HG03439 (cell line): Measurements from ENCODE around the gene FSCN2.

Experiments
- ATAC-seq: cut with Tn5 transposase; IDR thresholded peaks from one replicate; pipeline ENCODE4 v1.9.1; 2021; ENCODE audit warnings: mild to moderate bottlenecking, moderate library complexity; ENCODE audit not compliant: unreplicated experiment

The FSCN2 gene

DNA sequence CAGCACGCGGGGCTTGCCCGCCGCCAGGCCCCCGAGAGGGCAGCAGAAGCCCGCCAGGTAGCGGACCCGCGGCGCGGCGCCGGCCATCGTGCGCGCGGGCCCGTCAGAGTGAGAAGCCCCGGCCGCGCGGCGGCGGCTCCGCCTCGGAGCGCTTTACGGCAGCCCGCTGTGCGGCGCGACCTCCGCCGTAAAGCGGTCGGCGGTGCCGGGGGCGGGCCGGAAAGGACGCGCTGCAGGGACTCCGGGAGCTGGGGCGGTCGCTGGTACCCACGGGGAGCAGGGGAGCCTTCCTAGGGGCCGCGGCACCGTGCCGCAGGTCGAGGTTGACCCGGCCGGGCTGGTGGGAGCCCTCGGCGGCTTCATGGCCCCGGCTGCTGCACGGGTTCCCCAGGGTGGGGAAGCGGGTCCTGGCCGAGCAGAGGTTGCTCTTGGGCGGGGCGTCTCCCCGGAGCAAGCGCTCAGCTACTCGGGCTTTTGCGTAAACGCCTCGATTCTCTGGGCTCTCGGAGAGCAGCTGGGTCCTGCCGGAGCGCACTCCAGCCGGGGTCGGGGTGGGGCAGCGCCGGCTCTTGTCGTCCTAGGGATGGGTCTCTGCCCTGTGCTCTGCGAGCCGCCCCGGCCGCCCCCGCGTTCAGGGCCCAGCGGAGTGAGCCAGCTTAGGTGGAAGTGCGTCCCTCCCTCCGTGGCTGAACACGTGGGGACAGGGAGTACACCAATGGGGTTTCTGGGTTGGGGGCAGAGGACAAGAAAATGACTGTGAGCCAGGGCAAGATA, 24.3 kb downstream of the FSCN2 start, which contains the start of gene FAAP100:
FAAP100 (minus strand) TSS at position 110 of the 774 bp plus-strand sequence; CDS start at position 87, 23 bp downstream.
- peak; percentile 49 for ATAC-seq

DNA sequence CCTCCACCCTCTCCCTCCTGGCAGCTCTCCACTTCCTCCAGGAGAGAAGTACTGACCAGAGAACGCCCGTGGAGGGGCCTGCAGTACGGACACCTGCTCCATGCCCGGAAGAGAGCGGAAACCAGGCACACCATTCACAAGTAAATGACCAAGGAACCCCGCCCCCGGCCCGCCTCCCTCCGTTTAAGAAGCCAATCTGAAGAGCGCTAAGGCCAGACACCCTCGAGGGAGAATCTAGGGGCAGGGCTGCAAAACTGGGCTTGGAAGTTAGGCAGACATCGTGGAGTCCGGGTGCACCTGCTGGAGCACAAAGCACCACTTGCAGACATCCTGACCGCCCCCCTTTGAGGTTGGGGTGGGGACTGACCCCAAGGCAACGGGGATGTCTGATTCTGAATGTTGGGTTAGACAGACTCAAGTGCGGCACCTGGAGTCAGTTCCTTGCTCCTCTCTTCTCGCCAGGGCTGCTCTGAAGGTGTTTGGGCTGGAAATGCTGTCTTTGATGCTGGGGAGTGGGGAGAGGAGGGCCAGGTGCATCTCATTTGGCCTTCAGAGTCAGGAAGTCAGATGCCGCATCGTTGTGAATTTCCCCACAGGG, 24.9 kb downstream of the FSCN2 start:
- peak; percentile 29 for ATAC-seq

GRCh38 chr17:81553616-81554181, 25.5 kb downstream of the FSCN2 start:
- ATAC-seq = no peak

- ATAC-seq = no peak
Observed at GRCh38 chr17:81556175-81556691, 28.1 kb downstream of the FSCN2 start.

DNA sequence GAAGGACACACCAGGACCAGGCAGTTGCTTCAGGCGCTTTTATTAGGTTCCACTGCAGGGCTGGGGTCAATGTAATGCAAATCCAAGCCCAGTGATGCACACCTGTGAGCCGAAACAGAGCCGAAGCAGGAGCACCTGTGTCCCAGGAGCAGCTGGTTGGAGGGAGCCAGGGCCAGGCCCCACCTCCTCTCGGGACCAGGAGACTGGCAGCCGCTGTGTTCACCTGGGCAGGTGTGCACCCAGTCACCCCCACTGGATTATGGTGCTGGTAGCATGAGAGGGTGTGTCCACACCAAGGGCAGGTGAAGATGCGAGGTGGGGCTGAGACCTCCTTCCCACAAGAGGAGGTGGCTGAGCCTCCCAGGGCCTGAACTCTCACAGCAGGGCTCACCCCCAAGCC, 28.7 kb downstream of the FSCN2 start:
- ATAC-seq = no peak

- no peak for ATAC-seq
Observed at GRCh38 chr17:81557276-81558114, 29.3 kb downstream of the FSCN2 start.

DNA sequence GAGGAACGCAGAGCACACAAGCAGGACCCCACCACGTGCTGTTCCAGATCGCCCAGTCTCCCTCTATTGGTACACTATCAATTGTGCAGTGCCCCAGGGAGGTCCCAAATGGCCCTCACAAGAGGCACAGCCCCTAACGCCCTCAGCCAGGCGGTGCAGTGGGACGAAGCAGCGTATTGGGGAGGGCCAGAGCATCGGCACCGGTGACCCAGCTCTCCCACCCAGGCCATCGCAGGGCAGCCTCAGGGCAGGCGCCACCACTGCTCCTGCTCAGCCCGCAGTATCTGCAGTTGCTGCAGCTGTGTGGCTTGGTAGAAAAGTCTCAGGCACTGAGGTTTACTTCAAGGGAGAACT, 29.9 kb downstream of the FSCN2 start:
- ATAC-seq = no peak

DNA sequence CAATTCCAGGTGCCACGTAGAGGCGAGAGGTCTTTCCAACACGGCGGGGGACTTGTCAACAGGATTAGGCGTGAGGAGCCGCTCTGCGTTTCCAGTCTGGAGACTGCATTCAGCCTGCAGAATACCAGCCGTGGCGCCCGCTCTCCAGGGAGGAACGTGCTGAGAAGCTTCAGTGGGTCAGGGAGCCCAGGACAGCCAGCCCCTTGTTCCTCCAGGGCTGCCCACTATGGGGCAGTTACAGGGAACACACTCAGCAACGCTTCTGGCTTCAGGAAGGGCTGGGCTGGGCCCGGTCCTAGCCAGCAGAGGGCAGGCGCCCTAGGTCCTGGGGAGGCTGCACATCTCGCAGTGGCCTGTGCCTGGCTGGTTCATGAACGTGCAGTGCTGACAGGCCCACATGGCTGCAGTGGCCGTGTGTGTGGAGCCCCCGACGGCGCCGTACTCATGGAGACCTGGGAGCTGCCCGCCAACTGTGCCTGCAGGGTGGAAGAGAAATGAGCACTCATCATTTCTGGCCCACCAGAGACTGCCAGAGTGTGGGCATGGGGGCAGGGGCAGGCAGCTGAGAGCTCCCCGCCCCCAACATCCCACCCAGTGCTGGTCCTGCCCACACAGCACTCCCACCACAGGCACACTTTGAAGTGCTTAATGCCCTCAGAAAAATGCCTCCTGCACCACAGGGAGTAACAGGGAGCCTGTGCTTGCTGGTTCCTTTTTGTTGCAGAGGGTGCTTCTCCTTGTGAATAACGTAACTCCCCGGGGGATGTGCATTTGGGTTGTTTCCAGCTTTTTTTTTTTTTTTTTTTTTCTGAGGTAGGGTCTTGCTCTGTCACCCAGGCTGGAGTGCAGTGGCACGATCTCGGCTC, 31.0 kb downstream of the FSCN2 start:
- ATAC-seq = no peak

- ATAC-seq = no peak
Observed at GRCh38 chr17:81561494-81561885, 33.3 kb downstream of the FSCN2 start.

DNA sequence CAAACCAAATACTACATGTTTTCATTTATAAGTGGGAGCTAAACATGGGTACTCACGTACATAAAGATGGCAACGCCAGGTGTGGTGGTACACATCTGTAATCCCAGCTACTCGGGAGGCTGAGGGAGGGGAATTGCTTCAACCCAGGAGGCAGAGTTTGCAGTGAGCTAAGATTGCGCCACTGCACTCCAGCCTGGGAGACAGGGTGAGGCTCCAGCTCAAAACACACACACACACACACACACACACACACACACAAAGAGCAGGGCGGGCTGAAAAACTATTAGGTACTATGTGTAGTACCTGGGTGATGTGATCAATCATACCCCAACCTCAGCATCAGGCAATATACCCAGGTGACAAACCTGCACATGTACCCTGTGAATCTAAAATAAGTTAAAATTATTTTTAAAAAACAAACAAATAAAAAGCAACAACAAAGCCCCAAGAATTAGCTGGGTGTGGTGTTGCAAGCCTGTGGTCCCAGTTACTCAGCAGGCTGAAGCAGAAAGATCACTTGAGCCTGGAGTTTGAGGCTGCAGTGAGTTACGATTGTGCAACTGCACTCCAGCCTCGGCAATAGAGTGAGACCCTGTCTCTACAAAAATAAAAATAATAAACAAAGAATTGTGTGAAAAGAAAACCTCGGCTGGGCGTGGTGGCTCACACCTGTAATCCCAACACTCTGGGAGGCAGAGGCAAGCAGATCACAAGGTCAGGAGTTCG, 35.8 kb downstream of the FSCN2 start:
- no peak for ATAC-seq

GRCh38 chr17:81564778-81565177, 36.6 kb downstream of the FSCN2 start:
- no peak for ATAC-seq

GRCh38 chr17:81565231-81565630, 37.1 kb downstream of the FSCN2 start:
- ATAC-seq = no peak

GRCh38 chr17:81566461-81567126, 38.4 kb downstream of the FSCN2 start:
- no peak for ATAC-seq

GRCh38 chr17:81567191-81567590, 39.0 kb downstream of the FSCN2 start:
- no peak for ATAC-seq

- ATAC-seq = no peak
Observed at GRCh38 chr17:81568416-81568815, 40.2 kb downstream of the FSCN2 start.

- ATAC-seq = no peak
Observed at GRCh38 chr17:81569986-81570514, 41.9 kb downstream of the FSCN2 start.

DNA sequence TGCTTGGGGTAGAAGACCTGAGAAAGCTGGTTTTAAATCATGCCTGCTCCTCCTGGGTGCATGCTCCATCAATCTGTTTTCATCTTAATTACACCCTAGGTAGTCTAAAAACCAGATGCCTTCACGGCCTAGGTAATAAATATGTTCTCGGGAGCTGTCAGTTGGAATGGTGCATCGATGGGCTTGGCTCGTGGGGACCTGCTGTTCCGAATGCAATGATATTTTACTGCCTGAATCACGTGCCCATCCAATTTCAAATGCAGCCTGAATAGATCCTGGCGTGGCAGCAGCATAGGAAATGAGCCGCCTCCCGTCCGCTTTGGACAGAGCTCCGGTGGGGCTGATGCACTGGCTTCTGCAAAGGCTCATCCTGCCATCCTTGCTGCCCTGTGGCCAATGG, 42.8 kb downstream of the FSCN2 start:
- no peak for ATAC-seq

DNA sequence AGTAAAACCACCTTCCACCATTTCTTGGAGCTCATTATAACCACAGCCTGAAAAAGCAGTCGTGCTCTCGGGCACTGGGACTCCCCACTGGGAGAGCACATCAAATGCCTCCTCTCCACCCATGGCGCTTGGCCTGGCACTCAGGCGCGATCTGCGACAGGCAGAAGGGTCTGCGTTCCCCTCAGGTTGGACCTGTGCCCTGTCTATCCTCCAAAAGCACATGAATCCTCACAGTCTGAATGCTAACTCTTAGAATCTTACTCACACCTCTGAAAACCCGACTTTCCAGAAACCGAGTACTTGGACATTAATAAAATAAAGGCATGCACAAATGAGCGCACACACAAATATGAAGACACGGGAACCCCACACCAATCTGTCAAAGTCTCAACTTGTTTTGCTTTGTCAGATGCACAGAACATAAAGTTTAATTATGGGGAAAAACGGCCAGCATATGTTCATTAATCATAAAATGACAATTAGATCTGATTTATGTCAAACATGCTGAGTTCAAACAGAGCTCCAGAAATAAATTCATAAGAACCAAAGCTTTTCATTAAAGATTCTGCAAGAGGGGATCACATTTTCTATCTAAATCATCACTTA, 44.5 kb downstream of the FSCN2 start:
- ATAC-seq = no peak
